Measurements from ENCODE around the gene SAP30BP.

Gene SAP30BP

GRCh38 chr17:75688209-75688825 lies 21.2 kb downstream of the SAP30BP start:
- no peak for ATAC-seq (ENCODE audit: insufficient read depth, low read depth)
- DNase-seq: no peak
- H3K27me3 ChIP-seq (ENCODE audit: insufficient read depth, low read length, poor library complexity): no peaks in the 10 kb centered on the region
- H3K36me3 ChIP-seq (ENCODE audit: insufficient read depth, low read length): peaks cover 57% of the 10 kb centered on the region
- no peak overlapping the region for H3K27ac ChIP-seq (ENCODE audit: low read length)
- H4K20me1 ChIP-seq (ENCODE audit: insufficient read depth, low read length): peaks cover 68% of the 10 kb centered on the region
- no peaks in the 10 kb centered on the region for H3K4me1 ChIP-seq (ENCODE audit: insufficient read depth, low read length)
- no peak overlapping the region for H2AFZ ChIP-seq (ENCODE audit: low read depth, low read length)
- H3K79me2 ChIP-seq (ENCODE audit: insufficient read depth, low read length): peaks cover 84% of the 10 kb centered on the region
- H3K4me2 ChIP-seq (ENCODE audit: insufficient read depth, low read length): no peak overlapping the region
- H3K9me3 ChIP-seq (ENCODE audit: insufficient read depth, low read length, severe bottlenecking): no peaks in the 10 kb centered on the region
- H3K9ac ChIP-seq (ENCODE audit: low read depth, low read length): no peak overlapping the region
- no peak overlapping the region for H3K4me3 ChIP-seq (ENCODE audit: low read depth in 1 of 2, low read length in 2 of 2)
- no peak for TF ChIP-seq EZH2 (IDR thresholded peaks at IDR 0.05; ENCODE audit: borderline replicate concordance, low read depth, low read length, severe bottlenecking)

GRCh38 chr17:75689441-75689873 lies 22.3 kb downstream of the SAP30BP start:
- DNase-seq (peak; percentile 44), ATAC-seq (ENCODE audit: insufficient read depth, low read depth) (peak; percentile 78)
- H3K4me1 ChIP-seq (ENCODE audit: insufficient read depth, low read length): no peaks in the 10 kb centered on the region
- H4K20me1 ChIP-seq (ENCODE audit: insufficient read depth, low read length): peaks cover 57% of the 10 kb centered on the region
- no peak overlapping the region for H2AFZ ChIP-seq (ENCODE audit: low read depth, low read length)
- no peak overlapping the region for H3K4me2 ChIP-seq (ENCODE audit: insufficient read depth, low read length)
- peaks cover 61% of the 10 kb centered on the region for H3K36me3 ChIP-seq (ENCODE audit: insufficient read depth, low read length)
- no peak overlapping the region for H3K9ac ChIP-seq (ENCODE audit: low read depth, low read length)
- H3K9me3 ChIP-seq (ENCODE audit: insufficient read depth, low read length, severe bottlenecking): no peaks in the 10 kb centered on the region
- TF ChIP-seq EZH2 (IDR thresholded peaks at IDR 0.05; ENCODE audit: borderline replicate concordance, low read depth, low read length, severe bottlenecking): no peak
- no peak for TF ChIP-seq CTCF (IDR thresholded peaks at IDR 0.05; ENCODE audit: borderline replicate concordance, extremely low read depth, low read length, poor library complexity, severe bottlenecking)
- H3K4me3 ChIP-seq (ENCODE audit: low read depth in 1 of 2, low read length in 2 of 2): no peak overlapping the region
- no peaks in the 10 kb centered on the region for H3K27me3 ChIP-seq (ENCODE audit: insufficient read depth, low read length, poor library complexity)
- H3K79me2 ChIP-seq (ENCODE audit: insufficient read depth, low read length): peaks cover 80% of the 10 kb centered on the region
- no peak overlapping the region for H3K27ac ChIP-seq (ENCODE audit: low read length)

- peaks cover 73% of the 10 kb centered on the region for H3K36me3 ChIP-seq (ENCODE audit: insufficient read depth, low read length)
- peak; percentile 48; the same call in 2 of the 3 replicates for ATAC-seq (ENCODE audit: insufficient read depth, low read depth)
- H3K27me3 ChIP-seq (ENCODE audit: insufficient read depth, low read length, poor library complexity): no peaks in the 10 kb centered on the region
- H2AFZ ChIP-seq (ENCODE audit: low read depth, low read length): no peak overlapping the region
- DNase-seq: peak; percentile 29
- H3K27ac ChIP-seq (ENCODE audit: low read length): no peak overlapping the region
- H3K4me3 ChIP-seq (ENCODE audit: low read depth in 1 of 2, low read length in 2 of 2): no peak overlapping the region
- no peak overlapping the region for H3K9ac ChIP-seq (ENCODE audit: low read depth, low read length)
- no peaks in the 10 kb centered on the region for H3K4me1 ChIP-seq (ENCODE audit: insufficient read depth, low read length)
- peaks cover 58% of the 10 kb centered on the region for H4K20me1 ChIP-seq (ENCODE audit: insufficient read depth, low read length)
- TF ChIP-seq EZH2 (IDR thresholded peaks at IDR 0.05; ENCODE audit: borderline replicate concordance, low read depth, low read length, severe bottlenecking): no peak
- no peak for TF ChIP-seq CTCF (IDR thresholded peaks at IDR 0.05; ENCODE audit: borderline replicate concordance, extremely low read depth, low read length, poor library complexity, severe bottlenecking)
- peaks cover 70% of the 10 kb centered on the region for H3K79me2 ChIP-seq (ENCODE audit: insufficient read depth, low read length)
- H3K4me2 ChIP-seq (ENCODE audit: insufficient read depth, low read length): no peak overlapping the region
- H3K9me3 ChIP-seq (ENCODE audit: insufficient read depth, low read length, severe bottlenecking): no peaks in the 10 kb centered on the region
These were observed 24.2 kb downstream of the SAP30BP start for GRCh38 chr17:75691371-75691791.

- H3K4me1 ChIP-seq (ENCODE audit: insufficient read depth, low read length): no peaks in the 10 kb centered on the region
- no peak overlapping the region for H3K9ac ChIP-seq (ENCODE audit: low read depth, low read length)
These were observed 24.9 kb downstream of the SAP30BP start for GRCh38 chr17:75691801-75692626.

More at GRCh38 chr17:75691801-75692626, 24.9 kb downstream of the SAP30BP start:
- Histone ChIP-seq H3K4me2 (ENCODE audit: insufficient read depth, low read length) (no peak overlapping the region), H4K20me1 (ENCODE audit: insufficient read depth, low read length) (peaks cover 55% of the 10 kb centered on the region; the same call in 1 of the 2 replicates), H2AFZ (ENCODE audit: low read depth, low read length) (no peak overlapping the region), H3K27ac (ENCODE audit: low read length) (no peak overlapping the region), H3K9me3 (ENCODE audit: insufficient read depth, low read length, severe bottlenecking) (no peaks in the 10 kb centered on the region), H3K4me3 (ENCODE audit: low read depth in 1 of 2, low read length in 2 of 2) (no peak overlapping the region), H3K79me2 (ENCODE audit: insufficient read depth, low read length) (peaks cover 63% of the 10 kb centered on the region), H3K36me3 (ENCODE audit: insufficient read depth, low read length) (peaks cover 70% of the 10 kb centered on the region), H3K27me3 (ENCODE audit: insufficient read depth, low read length, poor library complexity) (no peaks in the 10 kb centered on the region)
- no peak for TF ChIP-seq EZH2 (IDR thresholded peaks at IDR 0.05; ENCODE audit: borderline replicate concordance, low read depth, low read length, severe bottlenecking)
- no peak for TF ChIP-seq CTCF (IDR thresholded peaks at IDR 0.05; ENCODE audit: borderline replicate concordance, extremely low read depth, low read length, poor library complexity, severe bottlenecking)
- ATAC-seq (ENCODE audit: insufficient read depth, low read depth): no peak
- no peak for DNase-seq
